NCI-H1436 treated with DMSO at 0.1 percent for 48 hours (cell line): Measurements from ENCODE around the gene TMEM269.

Experiments used
- DNase-seq: peaks from one replicate; lab custom pipeline; 2025; lab: John Stamatoyannopoulos, UW

The TMEM269 gene

GRCh38 chr1:42848823-42849537 lies 64.2 kb downstream of the TMEM269 start:
- DNase-seq, result no peak

GRCh38 chr1:42849944-42850343 lies 65.2 kb downstream of the TMEM269 start:
- DNase-seq, result no peak
